ENCODE results near the gene TMEM79.

DNA sequence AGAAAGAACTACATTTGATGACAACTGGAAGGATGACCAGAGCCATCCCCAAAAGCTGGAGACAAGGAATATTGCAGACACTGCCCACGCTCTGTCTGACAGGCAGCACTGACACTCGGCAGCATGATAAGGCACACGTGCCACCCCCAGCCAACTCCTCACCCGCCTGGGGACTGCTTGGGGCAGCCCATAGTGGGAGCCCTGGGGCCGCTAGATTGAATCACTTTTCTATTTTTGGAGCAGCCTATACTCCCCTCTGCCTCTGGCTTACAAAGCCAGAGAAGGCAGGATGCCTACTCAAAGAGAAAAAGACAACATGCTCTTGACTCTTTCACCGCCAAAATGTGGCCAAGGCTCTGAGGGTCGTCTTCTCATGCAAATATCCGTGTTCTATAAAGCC lies 2.8 kb upstream of the TMEM79 start:
- TF ChIP-seq, protein P1, sequence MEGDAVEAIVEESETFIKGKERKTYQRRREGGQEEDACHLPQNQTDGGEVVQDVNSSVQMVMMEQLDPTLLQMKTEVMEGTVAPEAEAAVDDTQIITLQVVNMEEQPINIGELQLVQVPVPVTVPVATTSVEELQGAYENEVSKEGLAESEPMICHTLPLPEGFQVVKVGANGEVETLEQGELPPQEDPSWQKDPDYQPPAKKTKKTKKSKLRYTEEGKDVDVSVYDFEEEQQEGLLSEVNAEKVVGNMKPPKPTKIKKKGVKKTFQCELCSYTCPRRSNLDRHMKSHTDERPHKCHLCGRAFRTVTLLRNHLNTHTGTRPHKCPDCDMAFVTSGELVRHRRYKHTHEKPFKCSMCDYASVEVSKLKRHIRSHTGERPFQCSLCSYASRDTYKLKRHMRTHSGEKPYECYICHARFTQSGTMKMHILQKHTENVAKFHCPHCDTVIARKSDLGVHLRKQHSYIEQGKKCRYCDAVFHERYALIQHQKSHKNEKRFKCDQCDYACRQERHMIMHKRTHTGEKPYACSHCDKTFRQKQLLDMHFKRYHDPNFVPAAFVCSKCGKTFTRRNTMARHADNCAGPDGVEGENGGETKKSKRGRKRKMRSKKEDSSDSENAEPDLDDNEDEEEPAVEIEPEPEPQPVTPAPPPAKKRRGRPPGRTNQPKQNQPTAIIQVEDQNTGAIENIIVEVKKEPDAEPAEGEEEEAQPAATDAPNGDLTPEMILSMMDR (IDR thresholded peaks at IDR 0.05) = no peak
- no peak for TF ChIP-seq ZFX (IDR thresholded peaks at IDR 0.05; ENCODE audit: borderline replicate concordance)
